SK-N-MC (cell line): ENCODE data around the gene VEGFB.

Experiments used
- DNase-seq: peaks from one replicate; pipeline ENCODE4 v3.0.0-alpha.2; 2011; ENCODE audit warnings: low read depth, low spot score
- H3K27ac ChIP-seq: fragments of 200-600 bp; sonication (generic); 2 replicates; pipeline ENCODE4 v1.5.1; 2016; ENCODE audit warnings: mixed run types
- H3K36me3 ChIP-seq: fragments of 200-600 bp; sonication (generic); 2 replicates; pipeline ENCODE4 v1.6.1; 2017; ENCODE audit warnings: antibody characterized with exemption, low read length, mixed read lengths; ENCODE audit not compliant: insufficient read depth
- H3K4me3 ChIP-seq: fragments of 200-600 bp; sonication (generic); 2 replicates; pipeline ENCODE4 v1.5.1; 2016
- H3K9ac ChIP-seq: fragments of 200-600 bp; sonication (generic); 2 replicates; pipeline ENCODE4 v1.8.0; 2017; ENCODE audit warnings: mixed run types, mixed read lengths; ENCODE audit not compliant: insufficient read length
- H3K9me3 ChIP-seq: fragments of 200-600 bp; sonication (generic); 2 replicates; pipeline ENCODE4 v1.6.1; 2017; ENCODE audit warnings: low read depth, mild to moderate bottlenecking, antibody characterized with exemption, low read length, moderate library complexity, mixed read lengths
- EZH2 ChIP-seq: fragments of 200-600 bp; sonication (generic); IDR thresholded peaks from one replicate; pipeline ENCODE4 v1.6.1; 2017; ENCODE audit warnings: antibody characterized with exemption
- FOXP2 ChIP-seq: optimal IDR thresholded peaks from 2 replicates; pipeline ENCODE3; 2011; ENCODE audit warnings: mild to moderate bottlenecking, moderate library complexity; ENCODE audit not compliant: insufficient read depth; ENCODE audit errors: extremely low read length, control extremely low read depth
- POLR2AphosphoS5 ChIP-seq: IDR thresholded peaks from 2 replicates; pipeline ENCODE4 v1.6.1; 2012; ENCODE audit warnings: mild to moderate bottlenecking, low read depth, low read length, borderline replicate concordance

Gene VEGFB

GRCh38 chr11:64208796-64209562, 25.4 kb upstream of the VEGFB start:
- Histone ChIP-seq H3K9ac (no peak overlapping the region), H3K4me3 (no peak overlapping the region), H3K27ac (no peak overlapping the region), H3K36me3 (peaks cover 18% of the 10 kb centered on the region), H3K9me3 (no peaks in the 10 kb centered on the region)
- TF ChIP-seq EZH2, result no peak
- no peak for TF ChIP-seq POLR2AphosphoS5
- TF ChIP-seq FOXP2, result no peak
- no peak for DNase-seq

- Histone ChIP-seq H3K27ac (no peak overlapping the region), H3K4me3 (no peak overlapping the region), H3K9me3 (no peaks in the 10 kb centered on the region), H3K36me3 (peaks cover 14% of the 10 kb centered on the region), H3K9ac (no peak overlapping the region)
- no peak for DNase-seq
- TF ChIP-seq POLR2AphosphoS5 (no peak), FOXP2 (no peak), EZH2 (no peak)
Observed at GRCh38 chr11:64209563-64209843, 24.9 kb upstream of the VEGFB start.

- Histone ChIP-seq H3K27ac (no peak overlapping the region), H3K9me3 (no peaks in the 10 kb centered on the region), H3K9ac (no peak overlapping the region), H3K4me3 (no peak overlapping the region), H3K36me3 (peaks cover 8% of the 10 kb centered on the region)
- DNase-seq, result no peak
- no peak for TF ChIP-seq EZH2
- no peak for TF ChIP-seq POLR2AphosphoS5
- TF ChIP-seq FOXP2, result no peak
Observed at GRCh38 chr11:64210301-64211020, 23.9 kb upstream of the VEGFB start.

DNA sequence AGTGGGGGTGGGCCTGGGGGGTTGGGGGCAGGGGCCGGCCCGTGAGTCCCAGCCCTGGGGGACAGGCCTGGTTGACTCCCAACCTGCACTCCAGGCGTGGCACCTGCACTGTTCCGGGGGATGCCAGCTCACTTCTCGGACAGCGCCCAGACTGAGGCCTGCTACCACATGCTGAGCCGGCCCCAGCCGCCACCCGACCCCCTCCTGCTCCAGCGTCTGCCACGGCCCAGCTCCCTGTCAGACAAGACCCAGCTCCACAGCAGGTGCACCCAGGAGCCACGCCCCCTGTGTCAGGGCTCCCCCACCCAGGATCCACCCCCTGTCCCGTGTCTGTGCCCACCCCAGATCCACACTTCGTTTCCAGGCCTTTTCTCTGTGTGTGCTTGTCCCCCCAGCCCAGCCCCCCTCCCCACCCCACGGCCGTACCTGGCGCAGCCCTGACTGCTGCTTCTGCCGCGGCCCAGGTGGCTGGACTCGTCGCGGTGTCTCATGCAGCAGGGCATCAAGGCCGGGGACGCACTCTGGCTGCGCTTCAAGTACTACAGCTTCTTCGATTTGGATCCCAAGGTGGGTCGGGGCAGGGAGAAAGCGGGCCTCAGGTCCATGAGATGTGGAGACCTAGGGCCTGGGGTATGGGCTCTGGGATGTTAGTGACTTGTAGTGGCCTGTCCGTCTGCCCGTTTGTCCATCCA, 23.1 kb upstream of the VEGFB start:
- no peak overlapping the region for H3K27ac ChIP-seq
- H3K4me3 ChIP-seq, result no peak overlapping the region
- H3K36me3 ChIP-seq, result no peaks in the 10 kb centered on the region
- no peak overlapping the region for H3K9ac ChIP-seq
- DNase-seq, result no peak
- no peak for TF ChIP-seq EZH2
- no peak for TF ChIP-seq FOXP2
- no peak for TF ChIP-seq POLR2AphosphoS5
- H3K9me3 ChIP-seq, result no peaks in the 10 kb centered on the region

DNA sequence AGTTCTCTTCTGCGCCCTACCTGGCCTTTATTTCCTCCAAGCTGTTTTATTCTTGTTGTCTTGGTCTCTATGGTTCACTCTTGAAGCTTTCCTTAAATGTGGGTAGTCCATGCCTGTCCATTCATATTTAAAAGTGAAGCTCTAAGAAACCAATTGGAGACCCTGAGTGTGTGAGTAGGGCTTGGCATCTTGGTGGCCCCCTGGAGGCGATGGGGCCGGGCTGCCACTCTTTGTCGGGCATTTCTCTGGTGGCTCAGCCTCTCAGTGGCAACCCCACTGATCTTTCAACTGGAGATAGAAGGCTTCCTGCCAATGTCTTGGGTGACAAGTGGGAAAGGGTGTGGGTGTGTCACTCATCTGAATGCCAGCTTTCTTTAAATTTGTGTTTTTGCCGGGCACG, 17.5 kb upstream of the VEGFB start:
- TF ChIP-seq POLR2AphosphoS5, result no peak
- no peak for TF ChIP-seq FOXP2
- TF ChIP-seq EZH2, result no peak
- Histone ChIP-seq H3K36me3 (no peaks in the 10 kb centered on the region; the same call in 1 of the 2 replicates), H3K27ac (no peak overlapping the region), H3K4me3 (no peak overlapping the region), H3K9me3 (no peaks in the 10 kb centered on the region), H3K9ac (no peak overlapping the region)
- DNase-seq, result no peak

DNA sequence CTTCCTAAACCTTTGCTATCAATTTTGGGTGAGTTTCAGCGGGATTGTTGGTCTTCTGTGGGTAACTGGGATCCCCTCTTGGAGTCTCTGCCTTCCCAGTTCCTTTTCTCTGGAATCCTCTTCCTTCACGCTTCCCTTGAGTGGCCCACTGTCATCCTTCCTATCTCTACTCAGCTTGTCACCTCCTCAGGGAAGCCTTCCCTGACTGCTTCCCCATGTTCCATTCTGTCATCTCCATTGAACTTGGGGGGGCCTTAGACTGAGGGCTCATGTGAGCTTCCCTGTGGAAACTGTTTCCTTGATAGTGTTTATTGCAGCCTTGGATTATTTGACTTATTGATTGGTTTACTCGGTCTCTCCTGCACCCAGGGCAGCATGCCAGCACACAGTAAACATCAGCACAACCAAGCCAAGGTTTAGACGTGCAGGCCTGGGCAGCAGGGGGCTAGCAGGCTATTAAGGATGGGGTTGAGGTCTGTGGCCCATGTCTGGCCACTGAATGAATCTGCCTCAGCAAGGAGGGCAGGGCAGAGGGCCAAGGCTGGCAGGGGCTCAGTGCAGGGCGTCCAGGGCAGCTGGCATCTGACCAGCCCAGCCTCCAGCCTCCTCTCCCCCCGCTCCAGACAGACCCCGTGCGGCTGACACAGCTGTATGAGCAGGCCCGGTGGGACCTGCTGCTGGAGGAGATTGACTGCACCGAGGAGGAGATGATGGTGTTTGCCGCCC, 15.6 kb upstream of the VEGFB start:
- H3K9me3 ChIP-seq, result no peaks in the 10 kb centered on the region
- H3K27ac ChIP-seq, result no peak overlapping the region
- TF ChIP-seq FOXP2 (no peak), EZH2 (no peak), POLR2AphosphoS5 (no peak)
- no peak for DNase-seq
- H3K36me3 ChIP-seq, result no peaks in the 10 kb centered on the region; the same call in 1 of the 2 replicates
- H3K4me3 ChIP-seq, result no peak overlapping the region
- H3K9ac ChIP-seq, result no peak overlapping the region

DNA sequence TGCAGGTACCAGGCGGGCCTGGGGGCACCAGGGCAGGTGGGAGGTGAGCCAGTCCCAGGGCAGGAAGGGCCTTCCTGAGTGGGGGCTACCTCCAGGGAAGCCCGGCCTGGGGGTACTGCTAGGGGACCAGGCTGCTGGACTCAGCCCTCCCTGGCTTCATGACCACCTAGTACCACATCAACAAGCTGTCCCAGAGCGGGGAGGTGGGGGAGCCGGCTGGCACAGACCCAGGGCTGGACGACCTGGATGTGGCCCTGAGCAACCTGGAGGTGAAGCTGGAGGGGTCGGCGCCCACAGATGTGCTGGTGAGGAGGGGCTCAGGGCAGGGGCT, 15.1 kb upstream of the VEGFB start:
- TF ChIP-seq POLR2AphosphoS5 (no peak), EZH2 (no peak), FOXP2 (no peak)
- Histone ChIP-seq H3K27ac (no peak overlapping the region), H3K9me3 (no peaks in the 10 kb centered on the region), H3K4me3 (no peak overlapping the region), H3K9ac (no peak overlapping the region), H3K36me3 (no peaks in the 10 kb centered on the region; the same call in 1 of the 2 replicates)
- no peak for DNase-seq

GRCh38 chr11:64219755-64220154, 14.6 kb upstream of the VEGFB start:
- TF ChIP-seq POLR2AphosphoS5, result no peak
- TF ChIP-seq FOXP2, result no peak
- TF ChIP-seq EZH2, result no peak
- H3K36me3 ChIP-seq, result no peaks in the 10 kb centered on the region; the same call in 1 of the 2 replicates
- no peak overlapping the region for H3K27ac ChIP-seq
- H3K4me3 ChIP-seq, result no peak overlapping the region
- DNase-seq, result no peak
- no peaks in the 10 kb centered on the region for H3K9me3 ChIP-seq
- no peak overlapping the region for H3K9ac ChIP-seq
